SHP77 (cell line): ENCODE measurements around the gene ZDHHC8.
A peak's percentile ranks its signal among the peaks of the same experiment; 100 is the strongest.
"Not testable (repeated sequence)": the region's sequence is repeated elsewhere in the genome, so short reads cannot be mapped to it uniquely, and the experiment has no call there.

Source experiments
- DNase-seq, 2 experiments: peaks; one replicate each; lab custom pipeline; 2025; lab: John Stamatoyannopoulos, UW

The ZDHHC8 gene

GRCh38 chr22:20158391-20159036 is 26.9 kb downstream of the ZDHHC8 start:
- DNase-seq, result no peak

- no peak for DNase-seq
Measured at GRCh38 chr22:20159076-20159475, 27.5 kb downstream of the ZDHHC8 start.

GRCh38 chr22:20159531-20159930 is 27.9 kb downstream of the ZDHHC8 start:
- DNase-seq, result not testable (repeated sequence)

GRCh38 chr22:20160041-20160440 is 28.4 kb downstream of the ZDHHC8 start:
- DNase-seq, result no peak

- DNase-seq, result no peak
Measured at GRCh38 chr22:20164863-20165262, 33.3 kb downstream of the ZDHHC8 start.

- no peak for DNase-seq
Measured at GRCh38 chr22:20165421-20165820, 33.8 kb downstream of the ZDHHC8 start.

GRCh38 chr22:20165913-20166312 is 34.3 kb downstream of the ZDHHC8 start:
- no peak for DNase-seq

- no peak for DNase-seq
Measured at GRCh38 chr22:20166703-20167102, 35.1 kb downstream of the ZDHHC8 start.

- no peak for DNase-seq
Measured at GRCh38 chr22:20167643-20168322, 36.2 kb downstream of the ZDHHC8 start.

- no peak for DNase-seq
Measured at GRCh38 chr22:20169253-20169822, 37.7 kb downstream of the ZDHHC8 start.

GRCh38 chr22:20170170-20170569 is 38.6 kb downstream of the ZDHHC8 start:
- DNase-seq, result no peak

GRCh38 chr22:20171288-20172140 is 39.9 kb downstream of the ZDHHC8 start:
- no peak for DNase-seq

GRCh38 chr22:20172141-20172613 is 40.6 kb downstream of the ZDHHC8 start:
- no peak for DNase-seq

GRCh38 chr22:20173246-20173645 is 41.6 kb downstream of the ZDHHC8 start:
- DNase-seq, result peak in 1 of 2 experiments; percentile 32

- peak; percentile 14 to 32 for DNase-seq
Measured at GRCh38 chr22:20173772-20174171, 42.2 kb downstream of the ZDHHC8 start.

- DNase-seq, result peak in 1 of 2 experiments; percentile 37
Measured at GRCh38 chr22:20174785-20175596, 43.4 kb downstream of the ZDHHC8 start.

- DNase-seq, result no peak
Measured at GRCh38 chr22:20175597-20175900, 43.9 kb downstream of the ZDHHC8 start.

- no peak for DNase-seq
Measured at GRCh38 chr22:20176421-20177085, 44.9 kb downstream of the ZDHHC8 start.

- DNase-seq, result no peak
Measured at GRCh38 chr22:20177217-20177911, 45.8 kb downstream of the ZDHHC8 start.
